Gastroesophageal sphincter (tissue), 3 donors: ENCODE results near the gene DNM3.

ENCODE experiments used
- CTCF ChIP-seq, 4 experiments: fragments of 200-600 bp in 2 of 4; fragments of 450-650 bp in 2 of 4; sonication (generic) in 1 of 4; IDR thresholded peaks; one replicate each; pipeline ENCODE4 v1.5.1; 2017 to 2019; ENCODE audit warnings: antibody characterized with exemption in 4 of 4, mild to moderate bottlenecking in 2 of 4, moderate library complexity in 2 of 4
- EP300 ChIP-seq: sonication (generic); formaldehyde crosslinking; IDR thresholded peaks from one replicate; pipeline ENCODE4 v1.6.1; 2017; ENCODE audit warnings: antibody characterized with exemption, mild to moderate bottlenecking
- POLR2A ChIP-seq, 2 donors: fragments of 450-650 bp; IDR thresholded peaks; one replicate each; pipeline ENCODE4 v1.6.1; 2017; ENCODE audit warnings: antibody characterized with exemption in 2 of 2, mild to moderate bottlenecking in 2 of 2, moderate library complexity in 1 of 2
- POLR2AphosphoS5 ChIP-seq: sonication (generic); formaldehyde crosslinking; IDR thresholded peaks from one replicate; pipeline ENCODE4 v1.6.1; 2017; ENCODE audit warnings: antibody characterized with exemption

GRCh38 chr1:171872430-171872829 lies 31.1 kb downstream of the DNM3 start:
- TF ChIP-seq CTCF (IDR thresholded peaks at IDR 0.05) (no peak), POLR2AphosphoS5 (no peak), EP300 (no peak), POLR2A (IDR thresholded peaks at IDR 0.05) (no peak)
